Testis (tissue), 2 donors: Measurements from ENCODE around the gene SLC2A5.

Source experiments
- CTCF ChIP-seq, 3 experiments: fragments of 450-650 bp in 2 of 3; fragments of 200-600 bp in 1 of 3; sonication (generic) in 1 of 3; IDR thresholded peaks; one replicate each; pipeline ENCODE4 v1.5.1; 2016 to 2019; ENCODE audit warnings: antibody characterized with exemption in 3 of 3, mild to moderate bottlenecking in 2 of 3, moderate library complexity in 1 of 3
- POLR2A ChIP-seq: fragments of 450-650 bp; IDR thresholded peaks from one replicate; pipeline ENCODE4 v1.6.1; 2017; ENCODE audit warnings: antibody characterized with exemption, mild to moderate bottlenecking, moderate library complexity

DNA sequence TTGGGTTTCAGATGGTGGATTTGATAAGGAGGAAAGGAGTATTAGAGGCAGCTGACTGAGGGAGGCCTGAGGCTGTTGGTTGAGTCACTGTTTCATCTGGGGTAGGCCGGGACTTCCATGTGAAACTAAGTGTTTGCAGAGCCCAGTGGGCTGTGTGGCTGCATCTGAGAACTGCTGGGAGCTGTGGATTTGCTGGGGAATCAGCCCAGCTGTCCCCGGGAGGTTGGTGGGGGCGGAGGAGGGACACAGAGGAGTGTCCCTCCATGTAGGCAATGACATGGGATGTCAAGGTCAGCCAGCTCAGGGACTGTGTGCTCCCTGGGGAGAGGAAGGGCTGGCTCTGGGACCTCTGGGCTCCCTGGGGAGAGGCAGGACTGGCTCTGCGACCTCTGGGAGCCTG, 79.6 kb downstream of the SLC2A5 start:
- TF ChIP-seq CTCF (IDR thresholded peaks at IDR 0.05) (no peak), POLR2A (no peak)
